BLaER1 treated with 17β-estradiol and CSF1 and Interleukin-3, amounts not matched to agents 10 nM and 100 nM (cell line): Measurements from ENCODE around the gene OR13J1.
A peak's percentile ranks its signal among the peaks of the same experiment; 100 is the strongest.

Experiments used
- H3K27ac ChIP-seq, 11 experiments: shearing (Covaris generic); formaldehyde crosslinking; 2 replicates each; pipeline ENCODE4 v1.8.1; 2022
- H3K27me3 ChIP-seq, 11 experiments: shearing (Covaris generic); formaldehyde crosslinking; 2 replicates each; pipeline ENCODE4 v1.8.1; 2022
- H3K36me3 ChIP-seq, 11 experiments: shearing (Covaris generic); formaldehyde crosslinking; 2 replicates each; pipeline ENCODE4 v1.8.1; 2022
- H3K4me1 ChIP-seq, 10 experiments: shearing (Covaris generic); formaldehyde crosslinking; 2 replicates each; pipeline ENCODE4 v1.8.1; 2022
- H3K4me2 ChIP-seq, 11 experiments: shearing (Covaris generic); formaldehyde crosslinking; 2 replicates each; pipeline ENCODE4 v1.8.1; 2022
- H3K4me3 ChIP-seq, 10 experiments: shearing (Covaris generic); formaldehyde crosslinking; 2 replicates each; pipeline ENCODE4 v1.8.1; 2022
- H3K9ac ChIP-seq, 11 experiments: shearing (Covaris generic); formaldehyde crosslinking; 2 replicates each; pipeline ENCODE4 v1.8.1; 2022
- H3K9me3 ChIP-seq, 11 experiments: shearing (Covaris generic); formaldehyde crosslinking; replicated peaks in 1 of 11; 2 replicates each; pipeline ENCODE4 v1.8.1; 2022
- H4K20me1 ChIP-seq, 11 experiments: shearing (Covaris generic); formaldehyde crosslinking; 2 replicates each; pipeline ENCODE4 v1.8.1; 2022
- Cebpa-rat ChIP-seq, 11 experiments: shearing (Covaris generic); IDR thresholded peaks; 2 replicates each; pipeline ENCODE4 v1.8.1; 2022

Gene OR13J1

DNA sequence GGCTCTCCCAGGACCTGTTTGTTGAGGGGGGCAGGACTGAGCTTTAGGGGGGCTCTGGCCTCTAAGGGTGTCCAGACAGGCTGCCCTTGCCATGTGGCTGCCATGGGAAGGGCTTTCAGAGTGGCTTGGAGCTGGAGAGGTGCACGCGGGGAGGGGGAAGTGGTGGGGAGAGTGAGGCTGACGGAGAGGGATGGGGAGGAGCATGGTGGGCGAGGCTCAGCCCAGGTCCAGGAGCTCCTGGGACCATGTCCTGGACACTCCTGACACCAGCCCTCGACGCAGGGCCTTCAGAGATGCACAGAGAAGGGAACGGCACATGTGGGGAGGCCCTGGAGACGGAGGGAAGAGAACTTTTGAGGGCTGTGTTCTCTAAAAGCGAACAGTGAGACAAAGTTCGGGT, 41.5 kb upstream of the OR13J1 start:
- peak overlapping the region in 2 of 11 experiments; percentile 10 to 11; a peak in 1 of 22 replicates for H3K9ac ChIP-seq
- peaks cover 45 to 54% (median 52%) of the 10 kb centered on the region in 10 experiments for H3K4me1 ChIP-seq
- H3K36me3 ChIP-seq, result no peaks in the 10 kb centered on the region
- H3K9me3 ChIP-seq, result peaks cover 0 to 4% (median 0%) of the 10 kb centered on the region in 11 experiments; a peak in 2 of 22 replicates
- H3K27me3 ChIP-seq, result no peaks in the 10 kb centered on the region
- H4K20me1 ChIP-seq, result no peaks in the 10 kb centered on the region
- H3K4me2 ChIP-seq, result peak overlapping the region; percentile 24 to 76 (median 47); a peak in 21 of 22 replicates
- no peak overlapping the region for H3K4me3 ChIP-seq
- no peak for TF ChIP-seq Cebpa-rat (IDR thresholded peaks at IDR 0.05)
- no peak overlapping the region for H3K27ac ChIP-seq

DNA sequence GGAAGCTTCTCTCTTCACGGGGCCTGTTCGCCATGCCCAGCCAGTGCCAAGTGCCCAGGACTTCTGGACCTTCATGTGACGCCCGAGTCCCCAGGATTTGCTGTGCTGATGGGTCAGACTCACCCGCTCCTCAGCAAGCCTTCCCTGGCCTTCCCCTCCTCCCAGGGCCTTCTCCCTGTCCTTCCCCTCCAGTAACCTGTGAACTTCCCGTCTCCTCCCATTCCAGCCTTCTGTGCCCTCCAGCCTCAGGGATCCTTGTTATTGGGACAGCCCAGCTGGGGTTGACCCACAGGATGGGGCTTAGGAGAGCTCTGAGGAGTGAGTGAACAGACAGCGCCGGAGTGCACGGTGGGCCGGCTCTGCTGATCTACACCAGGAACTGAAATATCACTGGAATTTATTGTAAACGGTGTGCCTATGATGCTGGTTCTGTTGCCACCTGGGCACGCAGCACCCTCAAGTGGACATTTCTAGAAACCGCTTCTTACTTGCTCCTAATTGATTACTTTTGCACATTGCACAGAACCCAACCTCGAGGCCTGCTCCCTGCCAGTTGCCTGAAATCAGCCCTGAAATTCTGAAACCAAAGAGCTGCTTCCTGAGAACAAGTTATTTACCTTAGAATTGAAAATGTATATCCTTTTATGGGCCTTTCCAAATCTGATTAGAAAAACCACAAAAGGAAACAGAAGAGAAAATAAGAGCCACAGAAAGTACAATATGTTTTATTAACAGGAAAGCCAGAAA, 40.6 kb upstream of the OR13J1 start:
- Histone ChIP-seq H3K27me3 (no peaks in the 10 kb centered on the region), H3K9ac (no peak overlapping the region), H3K27ac (peak overlapping the region in 3 of 11 experiments; percentile 18 to 26 (median 22); a peak in 4 of 22 replicates), H3K9me3 (peaks cover 0 to 4% (median 0%) of the 10 kb centered on the region in 11 experiments; a peak in 2 of 22 replicates), H3K4me3 (no peak overlapping the region), H3K4me2 (peak overlapping the region; percentile 6 to 83 (median 53); a peak in 20 of 22 replicates), H3K4me1 (peaks cover 45 to 59% (median 55%) of the 10 kb centered on the region in 10 experiments), H3K36me3 (no peaks in the 10 kb centered on the region), H4K20me1 (no peaks in the 10 kb centered on the region)
- TF ChIP-seq Cebpa-rat (IDR thresholded peaks at IDR 0.05), result no peak

DNA sequence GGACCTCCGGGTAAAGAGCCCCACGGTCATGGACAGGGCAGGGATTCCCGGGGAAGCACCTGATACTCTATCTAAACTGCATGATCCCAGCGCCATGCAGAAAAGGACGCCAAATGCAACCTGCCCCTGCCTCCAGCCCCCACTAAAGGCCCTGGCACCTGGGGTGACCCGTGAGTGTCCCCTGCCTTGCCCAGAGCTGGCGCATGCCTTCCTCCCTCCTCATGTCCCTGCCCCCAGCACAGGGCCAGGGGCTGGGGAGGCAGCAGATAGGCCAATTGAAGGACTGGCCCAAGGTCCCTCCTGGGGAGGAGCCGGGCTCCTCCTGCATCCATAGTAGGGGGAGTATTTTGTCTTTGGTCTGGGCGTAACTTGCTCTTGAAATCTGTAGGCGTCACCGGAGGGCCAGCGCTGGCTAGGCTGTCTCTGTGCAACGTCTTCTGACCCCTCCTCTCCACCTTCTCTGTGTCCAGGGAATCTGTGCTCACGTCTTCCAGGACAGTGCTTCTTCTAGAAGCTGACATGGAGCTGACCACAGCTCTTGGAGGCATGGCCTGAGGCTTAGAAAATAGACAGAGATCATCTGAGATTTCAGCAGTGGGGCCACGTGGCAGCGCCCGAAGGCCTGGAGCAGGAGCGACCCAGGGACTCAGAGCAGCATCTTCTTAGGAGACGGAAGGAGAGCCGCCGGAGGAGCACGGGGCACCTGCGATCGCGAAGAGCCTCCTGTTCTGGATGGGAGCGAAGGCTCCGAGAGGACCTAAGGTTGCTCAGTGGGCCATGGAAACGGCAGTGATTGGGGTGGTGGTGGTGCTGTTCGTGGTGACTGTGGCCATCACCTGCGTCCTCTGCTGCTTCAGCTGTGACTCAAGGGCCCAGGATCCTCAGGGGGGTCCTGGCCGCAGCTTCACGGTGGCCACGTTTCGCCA, 39.7 kb upstream of the OR13J1 start:
- peak overlapping the region in 3 of 11 experiments; percentile 18 to 26 (median 22); a peak in 3 of 22 replicates for H3K27ac ChIP-seq
- H3K9ac ChIP-seq, result no peak overlapping the region
- H3K9me3 ChIP-seq, result peaks cover 0 to 4% (median 0%) of the 10 kb centered on the region in 11 experiments; a peak in 2 of 22 replicates
- H4K20me1 ChIP-seq, result no peaks in the 10 kb centered on the region
- no peaks in the 10 kb centered on the region for H3K27me3 ChIP-seq
- H3K4me3 ChIP-seq, result no peak overlapping the region
- H3K4me2 ChIP-seq, result peak overlapping the region; percentile 24 to 89 (median 81)
- no peaks in the 10 kb centered on the region for H3K36me3 ChIP-seq
- TF ChIP-seq Cebpa-rat (IDR thresholded peaks at IDR 0.05), result no peak
- H3K4me1 ChIP-seq, result peaks cover 45 to 66% (median 55%) of the 10 kb centered on the region in 10 experiments

DNA sequence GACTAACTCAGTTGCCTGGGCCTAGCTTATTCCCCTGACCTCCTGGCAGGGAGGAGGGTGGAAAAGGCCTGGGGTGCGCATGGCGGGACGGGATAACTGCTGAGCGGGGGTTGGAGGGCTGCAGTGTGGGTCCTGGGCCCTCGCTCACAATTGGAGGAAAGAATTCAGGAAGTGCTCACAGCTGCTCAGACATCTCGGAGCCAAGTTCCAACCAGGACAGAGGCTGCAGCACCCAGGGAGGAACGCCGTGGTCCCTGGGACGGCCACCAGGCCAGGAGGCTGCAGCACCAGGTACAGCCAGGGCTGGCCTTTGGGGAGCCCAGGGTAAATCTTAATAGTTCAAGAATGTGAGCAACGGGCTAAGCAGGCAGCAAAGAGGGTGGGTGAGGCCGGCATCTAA, 39.1 kb upstream of the OR13J1 start, which contains the start of gene SPAAR:
Gene SPAAR, plus strand, starts transcription at position 217 of the 400 bp plus-strand sequence. CDS start 974 bp downstream, outside the sequence.
- H3K9me3 ChIP-seq, result peaks cover 0 to 3% (median 0%) of the 10 kb centered on the region in 11 experiments; a peak in 2 of 22 replicates
- no peak for TF ChIP-seq Cebpa-rat (IDR thresholded peaks at IDR 0.05)
- peak within 1 kb of the TSS in 6 of 11 experiments; percentile 19 to 61 (median 46); a peak in 10 of 22 replicates for H3K9ac ChIP-seq
- peak within 1 kb of the TSS; percentile 56 to 89 (median 81) for H3K4me2 ChIP-seq
- no peak within 1 kb of the TSS for H3K4me3 ChIP-seq
- peaks cover 45 to 66% (median 56%) of the 10 kb centered on the region in 10 experiments for H3K4me1 ChIP-seq
- H4K20me1 ChIP-seq, result no peaks in the 10 kb centered on the region
- H3K27ac ChIP-seq, result peak within 1 kb of the TSS in 9 of 11 experiments; percentile 18 to 80 (median 74); a peak in 17 of 22 replicates
- no peaks in the 10 kb centered on the region for H3K27me3 ChIP-seq
- no peaks in the 10 kb centered on the region for H3K36me3 ChIP-seq

DNA sequence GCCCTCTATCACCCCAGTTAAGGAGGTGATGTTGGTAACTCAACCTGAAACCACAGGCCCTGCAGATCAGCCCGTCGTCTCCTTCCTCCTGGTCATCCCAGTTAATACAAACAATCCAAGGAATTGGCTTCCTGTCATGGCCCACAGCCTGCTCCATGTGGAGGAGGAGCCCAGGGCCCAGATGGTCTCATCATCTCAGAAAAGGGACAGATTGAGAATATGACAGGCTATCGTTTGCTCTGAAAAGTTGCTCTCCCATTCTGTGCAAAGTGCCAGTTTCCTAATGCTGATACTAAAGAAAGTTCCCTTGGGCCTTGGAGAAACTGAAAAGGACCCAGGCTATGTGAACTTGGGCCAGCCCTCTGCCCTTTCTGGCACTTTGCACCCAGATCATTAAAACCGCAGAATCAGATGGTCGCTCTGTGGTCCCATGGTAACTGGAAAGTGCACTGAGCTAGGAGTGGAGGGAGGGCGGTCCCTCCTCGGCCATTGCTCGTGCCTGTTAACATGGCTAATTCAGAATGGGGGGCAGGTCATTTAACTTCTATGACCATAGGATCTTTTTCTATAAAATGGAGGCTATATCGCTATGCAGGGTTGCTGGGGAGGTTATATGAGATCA, 38.4 kb upstream of the OR13J1 start:
- Histone ChIP-seq H3K27ac (peak overlapping the region in 9 of 11 experiments; percentile 18 to 80 (median 74); a peak in 17 of 22 replicates), H3K4me2 (peak overlapping the region; percentile 56 to 89 (median 81)), H3K9me3 (no peaks in the 10 kb centered on the region), H3K4me1 (peaks cover 45 to 66% (median 56%) of the 10 kb centered on the region in 10 experiments), H4K20me1 (no peaks in the 10 kb centered on the region), H3K9ac (peak overlapping the region in 6 of 11 experiments; percentile 19 to 61 (median 46); a peak in 10 of 22 replicates), H3K4me3 (no peak overlapping the region), H3K36me3 (no peaks in the 10 kb centered on the region), H3K27me3 (no peaks in the 10 kb centered on the region)
- TF ChIP-seq Cebpa-rat (IDR thresholded peaks at IDR 0.05), result no peak

DNA sequence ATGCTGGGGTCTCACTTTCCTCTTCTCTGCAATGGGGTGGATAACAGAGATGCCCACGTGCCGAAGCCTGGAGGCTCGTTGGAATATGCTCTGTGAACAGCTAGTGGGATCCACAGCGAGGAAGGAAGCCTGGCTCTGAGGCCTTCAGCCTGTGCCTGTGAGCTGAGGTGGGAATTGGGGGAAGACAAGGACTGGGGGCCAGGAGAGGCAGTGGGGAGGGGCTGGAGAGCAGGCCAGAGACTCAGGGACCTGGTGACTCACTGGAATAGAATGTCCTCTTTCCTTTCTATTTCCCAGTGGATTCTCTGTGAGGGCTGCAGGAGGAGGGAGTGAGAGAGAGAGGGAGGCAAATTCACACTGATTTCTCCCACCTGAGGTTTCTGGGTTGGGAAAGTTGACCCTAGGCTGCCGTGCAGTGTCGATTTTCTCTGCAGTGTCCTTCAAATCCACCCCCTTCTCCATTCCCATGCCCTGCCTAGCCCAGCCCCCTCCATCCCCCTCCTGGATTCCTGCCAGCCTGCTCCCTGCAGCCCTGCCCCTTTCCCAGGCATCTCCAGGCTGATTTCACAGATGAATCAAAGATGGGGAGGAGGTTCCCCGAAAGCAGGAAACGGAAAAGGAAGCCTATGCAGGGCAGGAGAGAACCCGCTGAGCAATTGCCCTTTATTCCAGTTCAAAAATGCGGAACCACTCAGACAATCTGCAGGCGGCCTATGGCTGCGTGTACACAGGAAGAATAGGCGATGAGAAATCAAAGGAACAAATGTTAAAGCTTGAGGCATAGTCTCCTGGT, 37.7 kb upstream of the OR13J1 start:
- no peak for TF ChIP-seq Cebpa-rat (IDR thresholded peaks at IDR 0.05)
- Histone ChIP-seq H3K9me3 (no peaks in the 10 kb centered on the region), H3K9ac (peak overlapping the region in 6 of 11 experiments; percentile 19 to 61 (median 46); a peak in 10 of 22 replicates), H3K27ac (peak overlapping the region in 9 of 11 experiments; percentile 18 to 80 (median 74); a peak in 16 of 22 replicates), H3K4me3 (peak overlapping the region in 1 of 10 experiments; percentile 12; a peak in 1 of 20 replicates), H3K4me1 (peaks cover 45 to 66% (median 56%) of the 10 kb centered on the region in 10 experiments), H3K36me3 (no peaks in the 10 kb centered on the region), H3K4me2 (peak overlapping the region; percentile 56 to 89 (median 81)), H4K20me1 (no peaks in the 10 kb centered on the region), H3K27me3 (no peaks in the 10 kb centered on the region)

DNA sequence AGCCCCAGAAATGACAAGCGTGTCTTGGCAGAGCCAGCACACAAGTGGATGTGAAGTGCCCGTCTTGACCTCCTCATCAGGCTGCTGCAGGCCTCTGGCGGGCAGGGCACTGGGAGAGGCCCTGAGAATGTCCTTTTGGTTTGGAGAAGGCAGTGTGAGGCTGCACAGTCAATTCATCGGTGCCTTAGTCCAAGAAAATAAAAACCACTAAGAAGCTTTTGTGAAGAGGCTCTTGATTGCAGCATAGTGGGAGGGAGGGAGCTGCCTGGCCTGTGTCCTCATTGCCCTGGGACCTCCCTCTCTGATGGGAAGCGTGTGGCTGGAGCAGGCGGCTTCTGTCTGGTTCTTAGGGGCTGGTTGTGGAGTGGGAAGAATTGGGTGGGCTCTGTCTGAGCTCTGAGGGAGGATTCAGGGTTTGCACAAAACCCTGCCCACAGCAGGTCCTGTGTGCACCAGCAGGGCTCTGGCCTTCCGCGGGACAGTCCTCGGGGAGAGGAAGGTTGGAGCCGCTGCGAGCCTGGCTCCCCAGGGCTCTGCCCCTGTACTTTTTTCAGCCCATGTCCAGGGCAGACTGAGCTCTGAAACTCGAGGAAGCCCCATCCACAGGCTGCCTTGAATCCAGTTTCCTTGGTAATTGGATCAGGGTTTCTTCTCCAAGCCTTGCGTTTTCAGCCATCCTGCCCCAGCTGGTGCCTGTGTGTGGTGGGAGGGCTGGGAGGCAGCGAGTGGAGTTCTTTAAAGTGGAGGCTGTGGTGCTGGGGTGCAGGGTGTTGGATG, 36.9 kb upstream of the OR13J1 start:
- H3K27ac ChIP-seq, result peak overlapping the region in 7 of 11 experiments; percentile 19 to 80 (median 74); a peak in 9 of 22 replicates
- no peak overlapping the region for H3K4me3 ChIP-seq

More for the DNA sequence above, 36.9 kb upstream of the OR13J1 start:
- Histone ChIP-seq H3K27me3 (no peaks in the 10 kb centered on the region), H3K9me3 (no peaks in the 10 kb centered on the region), H3K9ac (0 out of 22 replicates have a peak overlapping the region, but pooled peaks of 1 of the 11 experiments have one; percentile 58), H4K20me1 (no peaks in the 10 kb centered on the region), H3K36me3 (no peaks in the 10 kb centered on the region), H3K4me2 (peak overlapping the region; percentile 56 to 89 (median 81)), H3K4me1 (peaks cover 45 to 66% (median 56%) of the 10 kb centered on the region in 10 experiments)
- no peak for TF ChIP-seq Cebpa-rat (IDR thresholded peaks at IDR 0.05)
